ENCODE measurements around the gene FNDC3B. TPM values are rescaled to one million over a fixed set of nuclear protein-coding genes. Genes with fewer than 3 reads are reported as not detected.

FNDC3B gene
- total and polyA plus RNA-seq, 2 donors (not counting 1 experiment from before 2014, with no cell fraction given) = 1.2 to 9.2 TPM

GRCh38 chr3:172201870-172202236 lies 162.5 kb downstream of the FNDC3B start:
- no peak overlapping the region for H3K4me3 ChIP-seq (ENCODE audit: control extremely low read depth in 1 of 5, extremely low read depth in 1 of 5, insufficient read depth in 1 of 5, low read depth in 2 of 5, low read length in 4 of 5)
- peaks cover 0 to 8% (median 8%) of the 10 kb centered on the region in 3 donors for H3K9me3 ChIP-seq (ENCODE audit: control extremely low read depth in 1 of 3, control insufficient read depth in 2 of 3, insufficient read depth in 1 of 3, low read length in 2 of 3)
- Mint-ChIP-seq H3K4me1 (no peaks in the 10 kb centered on the region), H3K27me3 (no peaks in the 10 kb centered on the region), H3K4me3 (no peak overlapping the region), H3K27ac (no peak overlapping the region), H3K9me3 (ENCODE audit: insufficient read depth) (peaks cover 8% of the 10 kb centered on the region)
- H3K27me3 ChIP-seq (replicated peaks in 1 of 4; ENCODE audit: control extremely low read depth in 1 of 4, control insufficient read depth in 3 of 4, insufficient read depth in 4 of 4, low read length in 3 of 4) = no peaks in the 10 kb centered on the region
- DNase-seq = no peak
- H4K20me1 ChIP-seq (ENCODE audit: control insufficient read depth, insufficient read depth, low read length, poor library complexity, severe bottlenecking) = no peaks in the 10 kb centered on the region
- TF ChIP-seq CTCF (IDR thresholded peaks at IDR 0.05) (no peak), EZH2 (IDR thresholded peaks at IDR 0.05; ENCODE audit: borderline replicate concordance, insufficient read depth, low read depth, low read length, poor library complexity, severe bottlenecking) (no peak)
- ATAC-seq (ENCODE audit: low read depth) = no peak
- no peak overlapping the region for H3K4me2 ChIP-seq (replicated peaks; ENCODE audit: low read depth, low read length, poor library complexity, severe bottlenecking)
- no peak overlapping the region for H3K9ac ChIP-seq (ENCODE audit: low read length)
- ChIA-PET POLR2A (no interaction called here), CTCF (no interaction called here)
- WGBS (ENCODE audit: insufficient coverage) = no CpG with 5 or more reads among the region's 3 CpGs
- no peaks in the 10 kb centered on the region for H3K4me1 ChIP-seq (ENCODE audit: control insufficient read depth in 2 of 2, insufficient read depth in 2 of 2, low read length in 2 of 2)
- H2AFZ ChIP-seq (ENCODE audit: insufficient read depth, low read depth, low read length, poor library complexity, severe bottlenecking) = no peak overlapping the region
- no peaks in the 10 kb centered on the region for H3K36me3 ChIP-seq (replicated peaks in 1 of 2; ENCODE audit: control extremely low read depth in 1 of 2, control insufficient read depth in 1 of 2, extremely low read depth in 1 of 2, insufficient read depth in 2 of 2, low read length in 1 of 2)
- H3K79me2 ChIP-seq (ENCODE audit: control insufficient read depth, insufficient read depth, low read length) = no peaks in the 10 kb centered on the region
- intact Hi-C loops (cut with micrococcal nuclease) = no loop called here
- no peak overlapping the region for H3K27ac ChIP-seq (ENCODE audit: low read length in 2 of 2)

- Histone ChIP-seq H3K4me1 (ENCODE audit: control insufficient read depth in 2 of 2, insufficient read depth in 2 of 2, low read length in 2 of 2) (no peaks in the 10 kb centered on the region), H3K9ac (ENCODE audit: low read length) (no peak overlapping the region), H3K4me3 (ENCODE audit: control extremely low read depth in 1 of 5, extremely low read depth in 1 of 5, insufficient read depth in 1 of 5, low read depth in 2 of 5, low read length in 4 of 5) (no peak overlapping the region), H3K9me3 (ENCODE audit: control extremely low read depth in 1 of 3, control insufficient read depth in 2 of 3, insufficient read depth in 1 of 3, low read length in 2 of 3) (peaks cover 0 to 8% (median 8%) of the 10 kb centered on the region in 3 donors), H4K20me1 (ENCODE audit: control insufficient read depth, insufficient read depth, low read length, poor library complexity, severe bottlenecking) (no peaks in the 10 kb centered on the region), H3K36me3 (replicated peaks in 1 of 2; ENCODE audit: control extremely low read depth in 1 of 2, control insufficient read depth in 1 of 2, extremely low read depth in 1 of 2, insufficient read depth in 2 of 2, low read length in 1 of 2) (no peaks in the 10 kb centered on the region), H3K79me2 (ENCODE audit: control insufficient read depth, insufficient read depth, low read length) (no peaks in the 10 kb centered on the region), H3K4me2 (replicated peaks; ENCODE audit: low read depth, low read length, poor library complexity, severe bottlenecking) (no peak overlapping the region), H3K27me3 (replicated peaks in 1 of 4; ENCODE audit: control extremely low read depth in 1 of 4, control insufficient read depth in 3 of 4, insufficient read depth in 4 of 4, low read length in 3 of 4) (no peaks in the 10 kb centered on the region), H3K27ac (ENCODE audit: low read length in 2 of 2) (no peak overlapping the region), H2AFZ (ENCODE audit: insufficient read depth, low read depth, low read length, poor library complexity, severe bottlenecking) (no peak overlapping the region)
- intact Hi-C loops (cut with micrococcal nuclease) = no loop called here
- H3K9me3 Mint-ChIP-seq (ENCODE audit: insufficient read depth) = peaks cover 8% of the 10 kb centered on the region
- H3K27ac Mint-ChIP-seq = no peak overlapping the region
- no peak for TF ChIP-seq EZH2 (IDR thresholded peaks at IDR 0.05; ENCODE audit: borderline replicate concordance, insufficient read depth, low read depth, low read length, poor library complexity, severe bottlenecking)
- TF ChIP-seq CTCF (IDR thresholded peaks at IDR 0.05) = no peak
- ChIA-PET POLR2A (no interaction called here), CTCF (no interaction called here)
- DNase-seq (no peak), ATAC-seq (ENCODE audit: low read depth) (no peak)
- H3K4me3 Mint-ChIP-seq = no peak overlapping the region
- H3K4me1 Mint-ChIP-seq = no peaks in the 10 kb centered on the region
- no CpG with 5 or more reads among the region's 3 CpGs for WGBS (ENCODE audit: insufficient coverage)
- H3K27me3 Mint-ChIP-seq = no peaks in the 10 kb centered on the region
These were observed 163.4 kb downstream of the FNDC3B start for GRCh38 chr3:172202797-172203196.

Measured in B cell (primary cell).